IMR-90 (cell line): Measurements from ENCODE around the gene OXNAD1.

ENCODE experiments used
- CEBPB ChIP-seq: IDR thresholded peaks from 2 replicates; pipeline ENCODE4 v1.6.1; 2012; ENCODE audit warnings: low read depth, low read length, improper control_type of control experiment
- MAFK ChIP-seq: IDR thresholded peaks from 2 replicates; pipeline ENCODE4 v1.6.1; 2012; ENCODE audit warnings: low read depth, low read length, improper control_type of control experiment
- RAD21 ChIP-seq: IDR thresholded peaks from 2 replicates; pipeline ENCODE4 v1.6.1; 2012; ENCODE audit warnings: low read length, improper control_type of control experiment
- RCOR1 ChIP-seq: IDR thresholded peaks from 2 replicates; pipeline ENCODE4 v1.6.1; 2012; ENCODE audit warnings: mild to moderate bottlenecking, low read length, improper control_type of control experiment; ENCODE audit not compliant: insufficient replicate concordance
- USF2 ChIP-seq: fragments of 150-350 bp; IDR thresholded peaks from 2 replicates; pipeline ENCODE4 v1.6.1; 2017; ENCODE audit warnings: mild to moderate bottlenecking, antibody characterized with exemption, low read length, low read depth
- TF ChIP-seq, protein P1 (sequence below): conservative IDR thresholded peaks from 2 replicates; pipeline ENCODE4 v1.5.1; 2012; ENCODE audit warnings: mild to moderate bottlenecking, low read depth, low read length, improper control_type of control experiment

DNA sequence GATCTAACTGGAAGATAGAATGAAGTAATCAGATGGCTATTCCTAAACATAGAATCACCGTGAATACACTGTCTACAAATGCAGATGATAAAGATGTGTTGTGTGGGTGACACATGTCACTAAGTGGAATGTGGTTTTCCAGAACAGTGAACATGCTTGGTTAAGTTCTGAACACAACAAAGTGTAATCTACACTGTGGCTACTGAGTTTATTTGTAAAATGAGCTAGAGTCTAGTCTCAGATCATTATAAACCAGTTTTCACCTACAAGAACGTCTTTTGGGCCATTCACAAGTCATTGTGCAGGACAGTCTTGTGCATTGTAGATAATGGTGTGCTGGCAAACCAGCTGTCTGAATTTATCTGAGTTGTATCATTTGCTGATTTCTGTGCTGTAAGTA lies 35.3 kb downstream of the OXNAD1 start:
- TF ChIP-seq, protein P1, sequence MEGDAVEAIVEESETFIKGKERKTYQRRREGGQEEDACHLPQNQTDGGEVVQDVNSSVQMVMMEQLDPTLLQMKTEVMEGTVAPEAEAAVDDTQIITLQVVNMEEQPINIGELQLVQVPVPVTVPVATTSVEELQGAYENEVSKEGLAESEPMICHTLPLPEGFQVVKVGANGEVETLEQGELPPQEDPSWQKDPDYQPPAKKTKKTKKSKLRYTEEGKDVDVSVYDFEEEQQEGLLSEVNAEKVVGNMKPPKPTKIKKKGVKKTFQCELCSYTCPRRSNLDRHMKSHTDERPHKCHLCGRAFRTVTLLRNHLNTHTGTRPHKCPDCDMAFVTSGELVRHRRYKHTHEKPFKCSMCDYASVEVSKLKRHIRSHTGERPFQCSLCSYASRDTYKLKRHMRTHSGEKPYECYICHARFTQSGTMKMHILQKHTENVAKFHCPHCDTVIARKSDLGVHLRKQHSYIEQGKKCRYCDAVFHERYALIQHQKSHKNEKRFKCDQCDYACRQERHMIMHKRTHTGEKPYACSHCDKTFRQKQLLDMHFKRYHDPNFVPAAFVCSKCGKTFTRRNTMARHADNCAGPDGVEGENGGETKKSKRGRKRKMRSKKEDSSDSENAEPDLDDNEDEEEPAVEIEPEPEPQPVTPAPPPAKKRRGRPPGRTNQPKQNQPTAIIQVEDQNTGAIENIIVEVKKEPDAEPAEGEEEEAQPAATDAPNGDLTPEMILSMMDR, result no peak
- no peak for TF ChIP-seq CEBPB
- TF ChIP-seq MAFK, result no peak
- no peak for TF ChIP-seq RCOR1
- TF ChIP-seq USF2, result no peak
- TF ChIP-seq RAD21, result no peak
